ENCODE results near the gene TMEM132C.

DNA sequence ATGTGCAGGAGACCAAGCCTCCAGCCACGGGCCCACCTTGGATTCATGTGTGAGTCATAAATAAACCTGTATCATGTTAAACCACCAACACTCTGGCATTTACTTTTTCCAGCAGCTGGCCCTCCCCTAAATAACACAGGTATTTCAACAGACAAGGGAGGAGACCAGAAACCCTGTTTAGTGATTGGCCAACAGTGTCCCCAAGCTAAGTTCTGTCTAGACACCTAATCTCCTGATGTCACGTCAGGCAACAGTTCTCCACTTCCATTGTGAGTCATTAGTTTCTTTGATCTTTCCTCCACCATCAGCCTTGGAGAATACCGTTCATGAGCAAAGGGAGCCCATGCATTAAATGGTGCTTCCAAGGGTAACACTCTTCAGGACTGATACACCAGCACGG is 196.9 kb downstream of the TMEM132C start:
- TF ChIP-seq USF2 (IDR thresholded peaks at IDR 0.05; ENCODE audit: low read length) (no peak), CTCF (IDR thresholded peaks at IDR 0.05; ENCODE audit: control extremely low read depth in 1 of 3, insufficient read depth in 1 of 3, low read depth in 1 of 3, low read length in 3 of 3) (no peak), BRCA1 (IDR thresholded peaks at IDR 0.05; ENCODE audit: low read depth, low read length) (no peak), CREB1 (IDR thresholded peaks at IDR 0.05) (no peak), TEAD4 (IDR thresholded peaks at IDR 0.05; ENCODE audit: low read depth, low read length) (no peak), SUZ12 (IDR thresholded peaks at IDR 0.05; ENCODE audit: low read length) (no peak), ZNF274 (IDR thresholded peaks at IDR 0.05; ENCODE audit: borderline replicate concordance, extremely low read depth, low read length) (no peak), KDM1A (IDR thresholded peaks at IDR 0.05; ENCODE audit: borderline replicate concordance, low read length) (no peak), EZH2 (IDR thresholded peaks at IDR 0.05; ENCODE audit: low read depth, low read length, severe bottlenecking) (no peak)
- TF ChIP-seq, protein P1, sequence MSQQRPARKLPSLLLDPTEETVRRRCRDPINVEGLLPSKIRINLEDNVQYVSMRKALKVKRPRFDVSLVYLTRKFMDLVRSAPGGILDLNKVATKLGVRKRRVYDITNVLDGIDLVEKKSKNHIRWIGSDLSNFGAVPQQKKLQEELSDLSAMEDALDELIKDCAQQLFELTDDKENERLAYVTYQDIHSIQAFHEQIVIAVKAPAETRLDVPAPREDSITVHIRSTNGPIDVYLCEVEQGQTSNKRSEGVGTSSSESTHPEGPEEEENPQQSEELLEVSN (IDR thresholded peaks at IDR 0.05), result no peak
- TF ChIP-seq, protein P2, sequence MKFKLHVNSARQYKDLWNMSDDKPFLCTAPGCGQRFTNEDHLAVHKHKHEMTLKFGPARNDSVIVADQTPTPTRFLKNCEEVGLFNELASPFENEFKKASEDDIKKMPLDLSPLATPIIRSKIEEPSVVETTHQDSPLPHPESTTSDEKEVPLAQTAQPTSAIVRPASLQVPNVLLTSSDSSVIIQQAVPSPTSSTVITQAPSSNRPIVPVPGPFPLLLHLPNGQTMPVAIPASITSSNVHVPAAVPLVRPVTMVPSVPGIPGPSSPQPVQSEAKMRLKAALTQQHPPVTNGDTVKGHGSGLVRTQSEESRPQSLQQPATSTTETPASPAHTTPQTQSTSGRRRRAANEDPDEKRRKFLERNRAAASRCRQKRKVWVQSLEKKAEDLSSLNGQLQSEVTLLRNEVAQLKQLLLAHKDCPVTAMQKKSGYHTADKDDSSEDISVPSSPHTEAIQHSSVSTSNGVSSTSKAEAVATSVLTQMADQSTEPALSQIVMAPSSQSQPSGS (IDR thresholded peaks at IDR 0.05; ENCODE audit: low read length), result no peak
